Inferior parietal cortex (tissue), 1 donor: ENCODE results near the gene PIEZO1.
"Not testable (repeated sequence)": the region's sequence is repeated elsewhere in the genome, so short reads cannot be mapped to it uniquely, and the experiment has no call there.

Experiments
- DNase-seq: peaks from one replicate; pipeline ENCODE4 v3.0.0-alpha.2; 2016; ENCODE audit errors: extremely low spot score

PIEZO1 gene

DNA sequence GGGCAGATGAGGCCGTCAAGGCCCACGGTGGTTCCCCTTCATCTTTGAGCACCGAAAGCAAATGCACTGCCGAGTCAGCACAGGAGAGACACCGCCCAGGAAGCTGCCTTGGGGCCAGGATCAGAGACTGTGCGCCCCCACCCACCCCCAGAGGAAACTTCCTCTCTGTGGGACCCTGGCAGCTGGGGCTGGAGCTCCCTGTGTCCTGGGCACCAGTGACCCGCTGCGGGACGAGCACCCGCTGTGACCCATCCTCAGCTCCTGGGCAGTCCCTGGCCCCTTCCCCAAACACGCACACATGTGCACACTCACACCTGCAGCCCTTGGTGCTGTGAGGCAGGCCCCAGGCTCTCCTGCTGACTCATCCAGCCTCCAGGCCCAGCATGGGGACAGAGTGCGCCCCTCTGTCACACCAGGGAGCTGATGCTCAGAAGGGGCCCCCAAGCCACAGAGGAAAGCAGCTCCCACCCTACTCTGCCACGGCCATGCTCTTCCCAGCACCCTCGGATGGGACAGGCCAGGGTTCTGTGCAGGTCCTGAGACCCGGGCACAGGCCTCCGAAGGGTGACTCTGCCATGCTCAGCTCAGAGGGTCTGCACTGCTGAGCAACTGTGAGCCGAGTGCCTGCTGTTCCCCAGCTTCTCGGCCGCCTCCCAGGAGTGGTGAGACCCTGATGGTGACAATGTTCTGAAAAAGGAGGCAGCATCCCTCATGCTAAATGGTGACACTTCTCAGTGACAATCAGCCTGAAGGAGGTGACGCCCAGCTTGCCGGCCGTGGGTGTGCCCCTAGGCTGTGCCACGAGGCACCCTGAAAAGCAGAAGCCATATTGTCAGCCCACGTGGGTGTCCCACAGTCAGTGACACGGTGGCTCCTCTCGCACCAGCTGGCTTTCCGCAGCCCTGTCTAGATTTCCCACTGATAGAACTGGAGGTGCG lies 3.6 kb downstream of the PIEZO1 start:
- no peak for DNase-seq

DNA sequence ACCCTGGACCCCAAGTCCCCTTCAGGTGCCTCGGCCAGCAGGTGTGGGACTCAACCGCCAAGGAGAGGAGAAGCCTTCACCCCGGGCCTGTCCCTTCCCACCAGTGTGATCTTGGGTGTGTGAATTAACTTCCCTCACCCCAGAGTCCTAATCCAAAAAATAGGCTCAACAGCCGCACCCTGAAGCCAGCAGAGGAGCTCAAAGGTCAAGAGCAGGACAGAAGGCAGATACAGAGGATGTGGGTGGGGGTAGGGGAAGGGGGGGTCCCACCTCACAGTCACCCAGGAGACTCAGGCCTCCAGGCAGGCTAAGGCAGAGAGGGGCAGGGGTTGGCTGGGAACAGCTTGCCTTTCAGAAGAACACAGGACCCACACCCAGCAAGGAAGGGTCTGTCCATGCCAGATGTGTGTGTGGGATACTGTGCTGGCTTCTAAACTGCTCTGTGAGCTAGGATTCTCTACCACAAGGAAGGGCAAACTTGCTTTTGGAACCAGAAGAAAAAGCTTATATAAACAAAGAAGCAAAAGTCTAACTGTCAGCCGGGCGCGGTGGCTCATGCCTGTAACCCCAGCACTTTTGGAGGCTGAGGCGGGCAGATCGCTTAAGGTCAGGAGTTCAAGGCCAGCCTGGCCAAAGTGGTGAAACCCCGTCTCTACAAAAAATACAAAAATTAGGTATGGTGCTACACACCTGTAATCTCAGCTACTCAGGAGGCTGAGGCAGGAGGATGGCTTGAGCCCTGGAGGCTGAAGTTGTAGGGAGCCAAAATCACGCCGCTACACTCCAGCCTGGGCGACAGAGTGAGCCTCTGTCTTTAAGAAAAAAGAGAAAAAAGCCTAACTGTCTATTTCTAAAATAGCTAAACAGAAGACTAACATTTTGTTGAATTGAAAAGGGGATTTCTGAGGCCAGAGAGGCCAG lies 4.6 kb downstream of the PIEZO1 start:
- no peak for DNase-seq

DNA sequence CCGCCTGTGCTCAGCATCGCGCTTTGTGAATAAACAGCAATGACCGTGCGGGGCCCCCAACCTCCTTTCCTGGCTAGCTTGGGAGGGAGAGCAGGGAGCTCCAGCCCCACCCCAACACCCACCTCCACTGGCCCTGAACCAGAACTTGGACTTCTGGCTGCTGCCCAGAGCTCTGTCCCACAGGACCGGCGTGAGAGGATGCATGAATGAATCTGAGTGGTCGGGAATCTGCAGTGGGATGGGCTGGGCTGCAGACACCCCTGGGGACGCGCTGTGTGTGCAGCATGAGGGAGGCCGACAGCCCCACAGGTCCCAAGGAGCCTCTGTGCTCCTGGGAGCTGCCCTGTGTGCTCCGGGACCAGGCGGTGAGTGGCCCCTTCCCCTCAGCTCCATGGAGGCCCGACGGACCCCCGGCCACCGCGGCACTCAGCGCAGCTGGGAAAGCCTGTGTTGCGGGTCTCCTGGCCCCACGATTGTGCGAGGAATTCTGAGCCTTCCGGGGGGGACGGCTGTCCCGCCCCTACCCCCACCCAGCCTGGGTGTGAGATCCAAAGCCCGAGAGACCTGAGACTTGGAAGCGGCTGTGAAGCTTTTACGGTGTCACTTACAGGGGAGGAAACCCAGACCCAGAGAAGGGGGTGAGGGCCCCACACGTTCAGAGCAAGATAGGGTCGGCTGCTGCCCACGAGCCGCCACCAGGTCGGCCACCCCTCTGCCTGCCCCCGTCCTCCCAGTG lies 5.4 kb downstream of the PIEZO1 start:
- no peak for DNase-seq

DNA sequence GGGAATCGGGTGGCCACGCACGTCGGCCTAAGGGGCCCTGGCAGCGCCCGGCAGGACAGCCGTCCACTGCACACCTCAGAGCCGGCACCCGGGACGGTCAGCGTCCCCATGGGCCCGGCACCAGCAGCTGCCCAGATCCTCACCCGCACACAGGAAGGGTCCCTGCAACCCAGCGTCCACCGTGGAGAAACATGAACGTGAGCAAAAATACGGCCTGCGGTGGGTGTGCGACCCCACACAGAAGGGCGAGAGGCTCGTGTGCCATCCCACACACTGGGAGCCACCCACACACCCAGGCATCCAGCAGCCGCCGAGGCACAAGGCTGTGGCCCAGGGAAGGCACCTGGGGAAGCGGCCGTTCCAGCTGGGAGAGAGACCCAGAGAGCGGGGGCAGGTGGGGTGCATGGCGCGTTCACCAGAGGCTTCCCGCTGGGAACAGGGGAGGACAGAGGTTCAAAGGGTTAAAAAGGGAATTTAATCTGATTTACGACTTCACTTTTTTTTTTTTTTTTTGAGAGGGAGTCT lies 6.4 kb downstream of the PIEZO1 start:
- DNase-seq: no peak

DNA sequence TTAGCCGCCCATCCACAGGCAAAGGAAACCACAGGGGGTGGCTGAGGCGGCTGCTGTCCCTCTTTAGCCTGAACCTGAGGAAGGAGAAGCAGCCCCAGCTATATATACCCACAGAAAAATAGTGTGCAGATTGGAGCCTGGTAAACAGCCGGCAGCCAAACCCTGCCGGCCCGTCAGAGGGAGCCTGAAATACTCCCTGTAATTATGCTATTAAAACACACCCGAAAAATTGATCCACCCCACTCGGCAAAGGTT lies 6.8 kb downstream of the PIEZO1 start:
- DNase-seq: no peak

DNA sequence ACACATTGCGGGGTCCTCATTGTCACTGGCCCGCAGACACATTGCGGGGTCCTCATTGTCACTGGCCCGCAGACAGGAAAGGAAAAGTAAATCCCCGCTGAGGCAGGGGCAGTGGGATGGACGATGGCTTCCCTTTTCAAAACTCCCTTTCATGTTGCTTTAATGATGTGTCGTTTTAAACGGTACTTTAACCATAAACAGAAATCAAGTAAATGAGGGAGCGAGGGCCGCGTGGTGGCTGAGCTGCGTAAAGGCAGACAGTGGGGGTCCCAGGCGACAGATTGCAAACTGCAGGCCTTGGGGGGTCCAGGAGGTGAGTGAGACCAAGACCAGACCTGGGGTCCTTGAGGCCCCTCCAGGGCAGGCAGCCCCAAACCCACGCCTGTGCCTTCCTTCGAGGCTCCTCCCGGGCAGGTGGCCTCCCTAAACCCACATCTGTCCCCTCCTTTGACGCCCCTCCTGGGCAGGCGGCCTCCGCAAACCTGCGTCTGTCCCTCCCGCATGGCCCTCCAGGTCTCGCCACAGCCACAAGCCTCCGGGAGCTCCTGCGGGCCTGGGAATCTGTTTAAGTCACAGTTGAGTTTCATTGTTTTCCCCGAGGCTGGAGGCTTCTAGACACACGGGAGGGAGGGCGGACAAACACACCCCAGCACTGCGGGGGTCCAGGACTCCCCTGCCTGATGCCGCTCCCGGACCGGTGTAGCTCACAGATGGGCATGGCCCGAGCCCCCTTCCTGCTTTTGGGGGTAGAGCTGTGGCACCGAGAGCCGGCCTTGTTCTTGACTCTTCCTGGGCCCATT lies 7.3 kb downstream of the PIEZO1 start:
- no peak for DNase-seq

DNA sequence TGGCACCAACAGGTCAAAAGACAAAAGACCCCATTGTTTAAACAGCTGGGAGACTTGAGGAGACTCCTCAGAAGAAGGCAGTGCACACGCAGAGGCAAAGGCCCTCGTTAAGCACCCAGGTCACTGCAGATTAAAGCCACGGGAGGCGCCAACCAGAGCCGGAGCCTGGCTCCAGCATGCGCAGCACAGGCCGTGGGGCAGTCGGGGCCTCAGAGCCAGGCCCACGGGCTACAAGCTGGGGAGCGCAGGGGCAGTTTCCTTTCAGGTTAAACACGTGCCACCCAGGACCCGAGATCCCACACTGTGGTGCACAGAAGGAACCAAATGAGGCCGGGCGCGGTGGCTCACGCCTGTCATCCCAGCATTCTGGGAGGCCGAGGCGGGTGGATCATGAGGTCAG lies 9.2 kb downstream of the PIEZO1 start:
- DNase-seq: no peak

DNA sequence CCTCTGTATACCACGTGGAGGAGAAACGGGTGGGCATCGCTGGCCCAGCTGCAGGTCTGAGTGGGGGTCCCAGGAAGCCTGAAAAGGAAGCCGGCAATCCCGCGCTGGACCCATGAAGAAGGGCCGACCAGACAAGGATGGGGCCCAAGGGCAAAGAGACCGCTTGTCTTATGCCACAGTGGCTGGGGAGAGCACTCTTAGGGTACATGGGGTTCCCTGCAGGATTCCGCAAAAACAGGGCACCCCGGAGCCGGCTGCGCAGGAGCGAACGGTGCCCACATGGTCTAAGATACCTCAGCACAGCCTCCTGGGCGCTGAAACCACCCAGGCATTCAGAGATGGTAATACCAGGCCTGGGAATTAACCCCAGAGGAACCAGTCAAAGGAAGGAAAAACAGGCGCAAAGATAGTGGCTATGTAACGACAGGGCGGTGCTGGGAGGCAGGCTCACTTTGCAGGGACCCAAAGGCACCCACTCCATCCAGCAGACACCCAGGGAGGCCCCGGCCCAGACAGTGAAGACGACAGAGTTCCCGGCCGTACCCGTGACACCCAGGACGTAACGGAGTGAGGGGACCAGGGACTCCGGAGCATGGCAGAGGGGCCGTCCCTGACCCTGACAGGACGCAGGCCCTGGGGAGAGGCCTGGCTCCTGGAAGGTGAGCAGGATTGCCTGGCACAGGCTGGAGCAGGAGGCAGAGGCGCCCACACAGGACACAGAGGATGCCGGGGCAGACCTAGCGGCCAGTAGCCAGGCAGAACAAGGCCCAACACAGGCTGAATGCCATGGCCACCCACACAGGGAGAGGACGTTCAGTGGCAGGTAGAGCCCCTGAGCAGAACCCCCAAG lies 10.3 kb downstream of the PIEZO1 start:
- no peak for DNase-seq

DNA sequence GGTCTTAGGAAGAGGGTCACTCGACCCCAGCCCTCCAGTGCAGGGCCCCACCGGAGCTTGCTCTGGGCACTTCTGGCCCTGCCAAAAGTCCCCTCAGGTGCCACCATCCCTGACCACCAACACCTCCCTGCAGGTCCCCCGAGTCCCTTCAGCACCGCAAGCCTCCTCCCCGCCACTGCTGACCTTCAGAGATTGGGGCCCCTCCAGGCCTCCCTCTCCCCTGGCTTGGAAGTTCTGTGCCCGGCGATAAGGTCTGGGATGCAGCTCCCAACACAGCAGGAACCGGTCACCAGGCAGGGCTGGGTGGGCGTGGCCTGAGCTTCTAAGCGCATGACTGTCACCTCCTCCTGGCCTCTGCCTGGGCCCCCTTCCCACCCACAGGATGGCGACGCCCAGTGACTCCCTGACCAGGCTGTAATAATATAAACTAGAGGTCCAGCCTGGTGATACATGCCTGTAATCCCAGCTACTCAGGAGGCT lies 11.2 kb downstream of the PIEZO1 start:
- DNase-seq: peak; percentile 56

DNA sequence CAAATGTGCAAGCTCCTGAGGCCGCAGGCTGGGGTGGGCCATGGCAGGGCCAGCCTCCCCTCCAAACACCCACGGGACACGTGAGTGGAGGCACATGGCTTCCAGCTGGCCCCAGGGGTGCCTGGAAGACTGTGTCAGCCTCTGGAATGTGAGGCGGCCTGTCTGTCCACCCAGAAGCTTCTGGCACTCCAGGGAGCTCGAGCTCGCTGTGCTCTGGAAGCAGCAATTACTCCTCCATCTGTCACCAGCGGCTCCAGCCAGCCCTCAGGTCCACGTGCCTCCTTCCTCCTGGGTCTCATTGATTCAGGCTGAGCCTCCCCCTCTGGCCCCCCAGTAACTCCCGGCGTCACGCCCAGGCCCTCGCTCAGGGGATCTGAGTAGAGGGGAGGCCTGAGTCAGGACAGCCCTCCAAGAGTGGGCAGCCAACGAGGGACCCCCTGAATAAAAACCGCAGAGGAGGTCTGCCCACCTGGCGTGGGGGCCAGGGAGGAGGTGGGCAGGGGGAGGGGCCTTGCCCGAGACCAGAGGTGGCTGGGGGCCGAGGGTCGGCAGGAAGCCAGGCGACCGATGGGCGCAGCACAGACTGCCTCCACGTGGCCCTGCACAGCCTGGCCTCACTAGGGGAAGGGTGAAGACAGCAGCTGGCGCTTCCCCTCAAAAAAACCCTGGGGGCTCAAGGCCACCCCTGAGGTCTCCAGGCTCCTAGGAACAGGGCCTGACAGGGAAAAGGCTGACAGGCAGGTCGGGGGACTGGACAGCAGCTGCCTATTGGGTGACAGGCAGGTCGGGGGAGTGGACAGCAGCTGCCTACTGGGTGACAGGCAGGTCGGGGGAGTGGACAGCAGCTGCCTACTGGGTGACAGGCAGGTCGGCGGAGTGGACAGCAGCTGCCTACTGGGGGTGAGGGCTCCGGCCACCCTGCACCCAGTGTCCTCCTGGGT lies 11.9 kb downstream of the PIEZO1 start:
- no peak for DNase-seq

DNA sequence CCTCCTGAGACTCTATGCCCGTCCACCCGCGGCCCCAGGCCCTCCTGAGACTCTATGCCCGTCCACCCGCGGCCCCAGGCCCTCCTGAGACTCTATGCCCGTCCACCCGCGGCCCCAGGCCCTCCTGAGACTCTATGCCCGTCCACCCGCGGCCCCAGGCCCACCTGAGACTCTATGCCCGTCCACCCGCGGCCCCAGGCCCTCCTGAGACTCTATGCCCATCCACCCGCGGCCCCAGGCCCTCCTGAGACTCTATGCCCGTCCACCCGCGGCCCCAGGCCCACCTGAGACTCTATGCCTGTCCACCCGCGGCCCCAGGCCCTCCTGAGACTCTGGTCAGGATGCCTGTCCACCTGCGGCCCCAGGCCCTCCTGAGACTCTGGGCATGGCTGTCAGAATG lies 13.2 kb downstream of the PIEZO1 start:
- DNase-seq: not testable (repeated sequence)

DNA sequence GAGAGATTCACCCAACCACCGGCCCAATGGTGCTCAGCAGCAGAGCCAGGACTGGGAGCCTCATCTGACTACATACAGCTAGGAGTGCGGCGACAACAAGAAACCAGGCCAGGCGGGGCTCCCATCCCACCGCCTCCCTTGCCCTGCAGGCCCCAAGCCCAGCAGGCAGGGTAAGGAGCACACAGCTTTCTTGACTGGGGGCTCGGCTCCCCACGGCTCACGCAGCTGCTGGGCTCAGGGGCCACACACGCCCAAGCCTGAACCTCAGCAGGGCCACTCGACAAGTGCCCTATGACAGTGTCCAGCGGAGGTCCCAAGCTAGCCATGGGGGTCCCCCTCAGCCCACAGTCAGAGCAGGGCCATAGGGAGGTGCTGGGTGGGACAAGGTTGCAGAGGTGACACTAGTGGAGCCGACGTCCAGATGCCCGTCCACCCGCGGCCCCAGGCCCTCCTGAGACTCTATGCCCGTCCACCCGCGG lies 13.7 kb downstream of the PIEZO1 start:
- no peak for DNase-seq

DNA sequence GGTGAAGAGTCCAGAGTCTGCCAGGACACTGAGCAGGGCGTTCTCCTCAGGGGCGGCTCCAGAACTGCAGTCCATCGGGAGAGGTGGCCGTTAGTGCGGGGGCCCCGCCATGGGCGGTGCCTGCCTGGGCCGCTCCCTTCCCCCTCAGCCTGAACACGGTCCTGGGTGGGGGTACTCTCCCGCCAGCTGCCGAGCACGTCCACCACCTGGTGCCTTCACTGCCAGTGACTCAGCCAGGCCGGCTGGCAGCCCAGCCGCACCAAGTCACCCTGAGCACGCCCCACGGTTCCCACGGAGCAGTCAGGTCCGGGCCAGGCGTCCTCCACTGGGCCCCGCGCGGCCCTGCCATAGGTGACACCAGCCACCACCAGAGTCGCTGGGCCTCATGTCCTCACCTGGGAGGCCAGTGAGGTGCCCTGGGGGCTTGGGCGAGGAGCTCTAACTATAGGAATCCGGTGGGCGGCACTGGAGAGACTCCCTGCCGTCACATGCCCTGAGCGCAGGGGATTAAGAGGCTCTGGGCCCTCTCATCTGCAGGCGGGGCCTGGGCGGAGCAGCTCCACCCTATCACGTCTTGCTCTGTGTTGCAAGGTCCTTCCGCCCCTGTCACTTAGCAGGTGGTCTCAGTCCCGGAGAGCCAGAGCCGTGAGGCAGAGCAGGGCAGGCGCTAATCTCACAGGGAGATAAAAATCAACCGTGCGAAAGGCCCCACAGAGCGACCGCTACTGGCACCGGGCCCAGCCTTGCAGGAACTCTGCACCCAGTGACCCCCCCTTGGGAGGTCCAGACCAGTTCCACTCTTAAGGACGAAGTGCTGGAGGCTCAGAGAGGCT lies 14.3 kb downstream of the PIEZO1 start:
- DNase-seq: peak; percentile 43

DNA sequence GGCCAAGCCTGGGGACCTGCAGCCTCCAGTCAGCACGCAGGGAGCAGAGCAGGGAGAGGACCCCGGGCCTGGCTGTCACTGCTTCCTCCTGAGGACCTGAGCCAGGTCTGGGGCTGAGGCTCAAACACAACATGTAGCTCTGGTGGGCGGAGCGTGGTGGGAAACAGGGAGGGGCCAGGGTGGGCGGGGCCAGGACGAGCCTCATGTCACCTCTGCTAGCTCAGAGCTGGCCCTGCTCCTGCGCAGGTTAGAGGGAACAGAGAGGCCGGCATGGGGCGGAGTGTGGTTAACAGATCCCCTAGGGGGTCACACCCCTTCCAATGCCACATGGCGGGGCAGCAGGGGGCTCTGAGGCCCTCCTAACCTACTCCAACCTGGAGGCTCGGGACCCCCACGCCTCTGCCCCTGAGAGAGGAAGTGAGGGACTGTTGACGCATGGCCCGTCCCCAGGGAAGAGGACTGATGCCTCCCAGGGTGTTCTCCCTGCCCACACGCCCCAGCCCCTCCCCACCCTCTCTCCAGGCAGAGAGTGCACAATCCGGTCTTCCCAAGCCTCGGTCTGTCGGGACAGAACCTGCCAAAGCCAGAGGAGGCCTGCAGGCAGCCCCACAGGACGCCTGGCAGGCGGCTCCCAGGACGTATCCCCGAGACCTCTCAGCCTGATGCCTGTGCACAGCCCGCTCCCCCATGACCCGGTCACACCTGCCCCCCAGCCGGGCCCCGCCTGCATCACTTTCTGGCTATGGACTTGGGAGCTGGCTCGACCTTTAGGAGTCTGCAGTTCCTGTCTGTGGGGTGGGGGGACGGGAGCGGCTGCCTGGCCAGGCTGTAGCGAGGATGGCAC lies 15.2 kb downstream of the PIEZO1 start:
- no peak for DNase-seq

DNA sequence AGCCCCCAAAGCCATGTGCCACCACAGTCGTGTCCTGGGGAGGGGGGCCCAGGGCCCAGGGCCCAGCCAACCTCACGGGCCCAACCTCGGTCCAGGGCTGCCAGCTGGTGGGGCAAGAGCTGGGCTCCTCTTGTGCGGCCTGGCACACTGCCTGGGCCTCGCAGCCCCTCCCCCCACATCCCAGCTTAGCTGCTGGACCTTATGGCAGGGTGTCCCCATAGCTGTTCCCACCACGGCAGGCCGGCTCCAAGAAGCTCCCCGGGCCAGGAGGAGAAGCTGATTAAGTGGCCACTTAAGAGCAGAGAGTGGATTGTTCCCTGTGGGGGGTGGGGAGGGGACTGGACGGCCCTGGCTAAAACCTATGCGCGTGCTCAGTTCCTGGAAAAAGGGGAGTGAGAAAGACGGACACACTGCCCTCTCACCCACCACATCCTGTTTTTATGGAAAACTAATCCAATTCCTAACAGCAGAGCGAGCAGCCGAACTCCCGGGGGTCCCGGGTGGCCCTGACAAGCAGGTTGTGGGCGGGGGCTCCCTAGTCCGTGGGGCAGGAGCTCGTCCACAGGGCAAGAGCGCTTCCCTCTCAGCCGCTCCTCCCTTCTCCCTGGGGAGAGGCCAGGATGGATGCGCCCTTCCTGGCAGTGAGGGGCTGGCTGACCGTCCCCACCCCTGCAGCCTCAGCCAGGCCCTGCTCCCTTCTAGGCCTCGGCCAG lies 16.8 kb downstream of the PIEZO1 start:
- no peak for DNase-seq

DNA sequence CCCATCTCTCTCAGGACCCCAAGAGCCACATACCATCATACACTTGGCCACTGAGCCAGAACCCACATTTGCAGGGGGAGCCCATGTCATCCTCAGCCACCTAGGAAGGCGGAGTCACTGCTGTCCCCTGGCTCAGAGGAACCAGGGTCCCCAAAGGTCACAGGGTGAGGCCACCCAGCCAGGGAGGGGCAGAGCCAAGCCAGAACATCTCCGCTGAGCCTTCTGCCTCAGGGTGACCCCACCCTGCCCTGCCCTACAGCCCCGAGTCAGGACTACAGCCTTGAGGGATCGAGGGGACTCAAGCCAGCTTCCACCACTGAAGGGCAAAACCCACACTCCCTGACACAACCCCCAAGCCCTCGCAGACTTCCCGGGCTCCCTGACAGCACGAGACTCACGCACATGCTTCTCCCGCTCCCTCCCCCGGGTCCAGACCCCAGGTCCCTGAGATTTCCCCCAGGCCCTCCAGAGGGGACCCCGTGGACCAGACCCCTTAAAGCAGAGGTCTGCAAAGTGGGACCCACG lies 17.4 kb downstream of the PIEZO1 start:
- no peak for DNase-seq
